ENCODE results near the gene NAA60. TPM values are rescaled to one million over a fixed set of nuclear protein-coding genes. Genes with fewer than 3 reads are reported as not detected.

The NAA60 gene
- total RNA-seq, 1 donor from 2014 or later, result 58.4 TPM

DNA sequence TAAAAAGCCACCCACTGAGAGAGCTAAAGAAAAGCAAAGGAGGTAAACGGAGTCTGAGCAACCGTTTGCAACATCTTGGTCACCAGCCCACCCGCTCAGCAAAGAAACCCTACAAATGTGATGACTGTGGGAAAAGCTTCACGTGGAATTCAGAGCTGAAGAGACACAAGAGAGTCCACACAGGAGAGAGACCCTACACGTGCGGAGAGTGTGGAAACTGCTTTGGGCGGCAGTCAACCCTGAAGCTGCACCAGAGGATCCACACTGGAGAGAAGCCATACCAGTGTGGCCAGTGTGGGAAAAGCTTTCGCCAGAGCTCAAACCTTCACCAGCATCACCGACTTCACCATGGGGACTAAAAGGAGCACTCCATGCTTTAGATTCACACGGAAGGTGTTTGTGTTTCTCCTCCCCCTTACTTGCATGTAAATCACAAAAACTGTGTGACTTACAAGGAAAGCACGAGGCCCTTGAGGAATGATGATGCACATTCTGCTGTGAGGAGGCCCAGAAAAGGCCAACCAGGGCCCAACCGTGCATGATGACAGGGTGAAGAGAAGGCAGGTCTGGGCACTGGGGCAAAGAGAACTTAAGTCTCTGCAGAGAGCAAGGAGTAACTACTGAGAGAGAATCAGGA lies 34.8 kb upstream of the NAA60 start:
- H3K27me3 ChIP-seq, result no peaks in the 10 kb centered on the region
- DNase-seq (ENCODE audit: extremely low spot score in 2 of 2), result no peak
- H3K27ac ChIP-seq, result no peak overlapping the region
- peaks cover 4% of the 10 kb centered on the region for H3K4me1 ChIP-seq
- no peak overlapping the region for H3K4me3 ChIP-seq
- H3K9me3 ChIP-seq, result peaks cover 69% of the 10 kb centered on the region
- intact Hi-C loops (cut with DNase I), result no loop called here
- TF ChIP-seq, protein P1, sequence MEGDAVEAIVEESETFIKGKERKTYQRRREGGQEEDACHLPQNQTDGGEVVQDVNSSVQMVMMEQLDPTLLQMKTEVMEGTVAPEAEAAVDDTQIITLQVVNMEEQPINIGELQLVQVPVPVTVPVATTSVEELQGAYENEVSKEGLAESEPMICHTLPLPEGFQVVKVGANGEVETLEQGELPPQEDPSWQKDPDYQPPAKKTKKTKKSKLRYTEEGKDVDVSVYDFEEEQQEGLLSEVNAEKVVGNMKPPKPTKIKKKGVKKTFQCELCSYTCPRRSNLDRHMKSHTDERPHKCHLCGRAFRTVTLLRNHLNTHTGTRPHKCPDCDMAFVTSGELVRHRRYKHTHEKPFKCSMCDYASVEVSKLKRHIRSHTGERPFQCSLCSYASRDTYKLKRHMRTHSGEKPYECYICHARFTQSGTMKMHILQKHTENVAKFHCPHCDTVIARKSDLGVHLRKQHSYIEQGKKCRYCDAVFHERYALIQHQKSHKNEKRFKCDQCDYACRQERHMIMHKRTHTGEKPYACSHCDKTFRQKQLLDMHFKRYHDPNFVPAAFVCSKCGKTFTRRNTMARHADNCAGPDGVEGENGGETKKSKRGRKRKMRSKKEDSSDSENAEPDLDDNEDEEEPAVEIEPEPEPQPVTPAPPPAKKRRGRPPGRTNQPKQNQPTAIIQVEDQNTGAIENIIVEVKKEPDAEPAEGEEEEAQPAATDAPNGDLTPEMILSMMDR (IDR thresholded peaks at IDR 0.05), result no peak
- TF ChIP-seq POLR2AphosphoS5 (IDR thresholded peaks at IDR 0.05; ENCODE audit: insufficient read depth in 1 of 2, low read depth in 1 of 2) (no peak), POLR2A (IDR thresholded peaks at IDR 0.05) (no peak)
- H3K36me3 ChIP-seq, result peaks cover 0 to 72% of the 10 kb centered on the region in 2 donors

DNA sequence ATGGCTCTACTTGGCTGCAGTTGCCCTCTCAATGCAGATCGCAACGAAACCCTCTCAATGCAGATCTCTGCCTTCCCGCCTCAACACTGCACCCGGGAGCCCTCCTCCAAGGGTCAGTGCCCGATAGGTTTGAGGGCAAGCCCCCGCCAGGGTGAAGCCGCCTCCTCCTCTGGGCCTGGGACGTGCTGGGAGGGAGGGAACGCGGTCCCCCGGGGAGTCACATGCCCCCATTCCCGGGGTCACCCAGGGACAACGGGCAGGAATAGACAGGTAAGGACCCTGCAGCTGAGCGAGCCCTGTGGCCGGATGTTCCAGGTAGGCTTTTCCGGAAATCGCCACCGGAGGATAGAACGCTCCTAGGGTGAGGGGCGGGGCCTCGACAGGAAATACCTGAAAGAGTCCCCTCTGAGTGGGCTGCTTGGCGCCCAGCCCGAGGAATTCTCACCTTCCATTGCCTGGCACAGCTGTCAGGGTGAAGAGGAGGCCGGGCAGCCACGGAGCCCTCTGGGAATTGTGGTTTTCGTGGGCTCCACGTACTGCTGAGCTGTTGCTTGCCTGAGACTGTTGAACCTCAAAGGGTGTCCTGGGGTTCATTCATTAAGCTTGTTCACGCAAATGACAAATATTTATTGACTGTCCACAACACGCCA lies 29.6 kb upstream of the NAA60 start:
- TF ChIP-seq POLR2AphosphoS5 (IDR thresholded peaks at IDR 0.05; ENCODE audit: insufficient read depth in 1 of 2, low read depth in 1 of 2) (no peak), POLR2A (IDR thresholded peaks at IDR 0.05) (no peak)
- TF ChIP-seq, protein P1 (IDR thresholded peaks at IDR 0.05), result no peak
- Histone ChIP-seq H3K4me1 (no peaks in the 10 kb centered on the region), H3K27me3 (no peaks in the 10 kb centered on the region), H3K36me3 (peaks cover 0 to 21% of the 10 kb centered on the region in 2 donors), H3K27ac (no peak overlapping the region), H3K9me3 (peaks cover 49% of the 10 kb centered on the region), H3K4me3 (no peak overlapping the region)
- DNase-seq (ENCODE audit: extremely low spot score in 2 of 2), result no peak
- intact Hi-C loops (cut with DNase I), result no loop called here

DNA sequence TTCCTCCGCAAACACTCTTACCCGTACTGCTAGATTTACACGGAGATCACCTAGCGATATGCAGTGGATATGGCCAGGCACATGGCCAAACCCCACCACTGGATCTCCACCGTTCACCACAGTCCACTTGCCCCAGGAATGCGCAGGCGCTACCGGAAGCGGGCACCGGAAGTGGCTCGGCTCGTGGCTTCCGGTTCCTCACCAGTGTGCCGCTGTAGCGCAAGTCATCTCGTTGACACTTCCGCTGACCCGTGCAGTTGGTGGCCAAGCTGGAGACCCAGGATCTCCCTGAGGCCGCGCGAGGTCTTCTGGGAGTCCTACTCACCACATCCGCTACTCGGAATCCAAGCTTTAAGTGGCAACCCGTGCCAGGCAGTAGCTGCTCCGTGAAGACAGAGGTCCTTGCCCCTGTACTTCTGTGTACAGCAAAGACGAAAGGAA lies 11.7 kb upstream of the NAA60 start:
- no peaks in the 10 kb centered on the region for H3K27me3 ChIP-seq
- DNase-seq (ENCODE audit: extremely low spot score in 2 of 2), result no peak
- intact Hi-C loops (cut with DNase I), result no loop called here
- no peak overlapping the region for H3K27ac ChIP-seq
- no peaks in the 10 kb centered on the region for H3K9me3 ChIP-seq
- no peaks in the 10 kb centered on the region for H3K4me1 ChIP-seq
- H3K36me3 ChIP-seq, result peaks cover 0 to 11% of the 10 kb centered on the region in 2 donors
- H3K4me3 ChIP-seq, result peak overlapping the region; percentile 15 to 19
- TF ChIP-seq POLR2A (IDR thresholded peaks at IDR 0.05) (no peak), POLR2AphosphoS5 (IDR thresholded peaks at IDR 0.05; ENCODE audit: insufficient read depth in 1 of 2, low read depth in 1 of 2) (no peak)
- TF ChIP-seq, protein P1 (IDR thresholded peaks at IDR 0.05), result no peak

DNA sequence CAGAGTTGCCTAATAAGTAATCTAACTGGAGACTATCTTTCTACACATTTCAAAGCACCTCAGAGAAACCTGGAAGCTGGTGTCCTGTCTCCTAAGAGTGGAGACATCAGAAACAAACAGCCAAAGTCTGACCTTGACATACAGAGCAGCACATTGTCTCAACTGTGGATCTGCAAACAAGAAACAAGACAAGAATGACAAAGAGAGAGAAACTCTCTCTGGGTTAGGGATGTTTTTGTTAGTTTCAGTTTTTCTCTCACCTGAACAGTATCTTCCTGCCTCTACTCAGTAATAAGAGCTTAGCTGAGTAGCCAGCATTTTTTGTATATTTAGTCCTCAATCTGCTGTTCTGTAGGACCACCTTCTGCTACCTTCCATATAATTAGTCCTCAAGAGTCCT lies 9.1 kb upstream of the NAA60 start:
- Histone ChIP-seq H3K36me3 (peaks cover 0 to 21% of the 10 kb centered on the region in 2 donors), H3K27ac (no peak overlapping the region), H3K27me3 (no peaks in the 10 kb centered on the region), H3K4me3 (no peak overlapping the region), H3K4me1 (no peaks in the 10 kb centered on the region), H3K9me3 (no peaks in the 10 kb centered on the region)
- TF ChIP-seq POLR2AphosphoS5 (IDR thresholded peaks at IDR 0.05; ENCODE audit: insufficient read depth in 1 of 2, low read depth in 1 of 2) (no peak), POLR2A (IDR thresholded peaks at IDR 0.05) (no peak)
- TF ChIP-seq, protein P1 (IDR thresholded peaks at IDR 0.05), result no peak
- intact Hi-C loops (cut with DNase I), result no loop called here
- no peak for DNase-seq (ENCODE audit: extremely low spot score in 2 of 2)

DNA sequence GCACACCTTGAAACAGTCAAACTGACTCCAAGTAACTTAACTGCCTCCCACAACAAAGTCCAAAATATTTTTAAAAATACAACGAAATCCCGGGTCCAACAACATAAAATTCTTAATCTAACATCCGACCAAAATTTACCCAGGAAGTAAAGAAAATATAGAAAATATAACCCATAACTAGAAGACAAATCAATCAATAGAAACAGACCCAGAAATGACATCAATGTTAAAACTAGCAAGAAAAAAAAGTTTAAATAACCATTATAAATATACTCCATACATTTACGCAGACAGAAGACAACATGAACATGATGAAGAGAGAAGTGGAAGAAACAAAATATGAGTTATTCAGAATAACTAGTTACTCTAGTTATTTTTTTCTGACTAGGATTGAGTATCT lies 3.8 kb upstream of the NAA60 start:
- TF ChIP-seq, protein P1 (IDR thresholded peaks at IDR 0.05), result no peak
- TF ChIP-seq POLR2AphosphoS5 (IDR thresholded peaks at IDR 0.05; ENCODE audit: insufficient read depth in 1 of 2, low read depth in 1 of 2) (no peak), POLR2A (IDR thresholded peaks at IDR 0.05) (no peak)
- peaks cover 0 to 33% of the 10 kb centered on the region in 2 donors for H3K36me3 ChIP-seq
- H3K27ac ChIP-seq, result no peak overlapping the region
- no peaks in the 10 kb centered on the region for H3K27me3 ChIP-seq
- H3K4me3 ChIP-seq, result no peak overlapping the region
- intact Hi-C loops (cut with DNase I), result no loop called here
- H3K9me3 ChIP-seq, result peaks cover 5% of the 10 kb centered on the region
- peaks cover 6% of the 10 kb centered on the region for H3K4me1 ChIP-seq
- no peak for DNase-seq (ENCODE audit: extremely low spot score in 2 of 2)

Data from vagina (tissue), 2 donors.